ENCODE measurements around the gene GCGR.

The GCGR gene

GRCh38 chr17:81844887-81845286 is 40.9 kb downstream of the GCGR start:
- H3K27ac ChIP-seq (ENCODE audit: low read length), result no peak overlapping the region
- H3K4me2 ChIP-seq (ENCODE audit: low read length), result no peak overlapping the region
- peaks cover 48% of the 10 kb centered on the region for H3K36me3 ChIP-seq (replicated peaks; ENCODE audit: low read depth, low read length)
- H3K27me3 ChIP-seq (ENCODE audit: low read depth, low read length), result no peaks in the 10 kb centered on the region
- no peaks in the 10 kb centered on the region for H3K4me1 ChIP-seq (ENCODE audit: low read length)
- H3K9me3 ChIP-seq (ENCODE audit: insufficient read depth, low read length), result no peaks in the 10 kb centered on the region
- H2AFZ ChIP-seq (ENCODE audit: low read depth, low read length), result no peak overlapping the region
- H3K9ac ChIP-seq (ENCODE audit: low read length), result no peak overlapping the region
- H3K4me3 ChIP-seq (ENCODE audit: low read length), result no peak overlapping the region
- no peaks in the 10 kb centered on the region for H3K79me2 ChIP-seq (ENCODE audit: low read length)
- 0 out of 2 replicates have a peak, but pooled peaks cover 14% of the 10 kb centered on the region for H4K20me1 ChIP-seq (ENCODE audit: insufficient read depth, low read length)
- TF ChIP-seq CTCF (IDR thresholded peaks at IDR 0.05; ENCODE audit: low read depth, low read length), result no peak
- TF ChIP-seq EZH2phosphoT487 (IDR thresholded peaks at IDR 0.05; ENCODE audit: low read depth), result no peak

DNA sequence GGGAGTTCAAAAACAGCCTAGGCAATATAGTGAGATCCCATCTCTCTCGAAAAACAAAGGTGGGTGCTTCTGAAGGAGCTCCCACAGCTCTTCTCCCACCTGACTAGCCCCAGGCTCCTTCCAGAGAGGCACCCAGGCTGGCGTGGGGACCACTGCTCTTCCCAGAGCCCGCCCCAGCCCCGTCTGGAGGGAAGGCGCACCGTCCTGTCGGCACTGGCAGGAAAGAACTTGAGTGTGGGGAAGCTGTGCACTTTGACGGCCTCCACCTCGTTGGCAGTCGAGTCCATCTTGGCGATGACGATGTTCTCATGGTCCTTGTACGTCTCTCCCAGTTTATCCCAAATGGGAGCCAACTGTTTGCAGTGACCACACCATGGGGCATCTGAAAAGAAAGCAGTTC is 41.4 kb downstream of the GCGR start:
- Histone ChIP-seq H3K9me3 (ENCODE audit: insufficient read depth, low read length) (no peaks in the 10 kb centered on the region), H3K4me3 (ENCODE audit: low read length) (no peak overlapping the region), H4K20me1 (ENCODE audit: insufficient read depth, low read length) (0 out of 2 replicates have a peak, but pooled peaks cover 14% of the 10 kb centered on the region), H3K4me1 (ENCODE audit: low read length) (no peaks in the 10 kb centered on the region), H3K36me3 (replicated peaks; ENCODE audit: low read depth, low read length) (peaks cover 48% of the 10 kb centered on the region), H3K4me2 (ENCODE audit: low read length) (no peak overlapping the region), H2AFZ (ENCODE audit: low read depth, low read length) (no peak overlapping the region), H3K79me2 (ENCODE audit: low read length) (no peaks in the 10 kb centered on the region), H3K27me3 (ENCODE audit: low read depth, low read length) (no peaks in the 10 kb centered on the region), H3K9ac (ENCODE audit: low read length) (no peak overlapping the region), H3K27ac (ENCODE audit: low read length) (no peak overlapping the region)
- TF ChIP-seq EZH2phosphoT487 (IDR thresholded peaks at IDR 0.05; ENCODE audit: low read depth) (no peak), CTCF (IDR thresholded peaks at IDR 0.05; ENCODE audit: low read depth, low read length) (no peak)

GRCh38 chr17:81845881-81846742 is 42.2 kb downstream of the GCGR start:
- Histone ChIP-seq H3K27ac (ENCODE audit: low read length) (no peak overlapping the region), H4K20me1 (ENCODE audit: insufficient read depth, low read length) (0 out of 2 replicates have a peak, but pooled peaks cover 14% of the 10 kb centered on the region)

More at GRCh38 chr17:81845881-81846742, 42.2 kb downstream of the GCGR start:
- H3K4me2 ChIP-seq (ENCODE audit: low read length), result no peak overlapping the region
- H3K4me3 ChIP-seq (ENCODE audit: low read length), result no peak overlapping the region
- no peak overlapping the region for H2AFZ ChIP-seq (ENCODE audit: low read depth, low read length)
- no peak overlapping the region for H3K9ac ChIP-seq (ENCODE audit: low read length)
- H3K27me3 ChIP-seq (ENCODE audit: low read depth, low read length), result no peaks in the 10 kb centered on the region
- no peak for TF ChIP-seq EZH2phosphoT487 (IDR thresholded peaks at IDR 0.05; ENCODE audit: low read depth)
- TF ChIP-seq CTCF (IDR thresholded peaks at IDR 0.05; ENCODE audit: low read depth, low read length), result no peak
- H3K36me3 ChIP-seq (replicated peaks; ENCODE audit: low read depth, low read length), result peaks cover 49% of the 10 kb centered on the region
- no peaks in the 10 kb centered on the region for H3K9me3 ChIP-seq (ENCODE audit: insufficient read depth, low read length)
- peaks cover under 1% of the 10 kb centered on the region; the same call in 1 of the 2 replicates for H3K79me2 ChIP-seq (ENCODE audit: low read length)
- no peaks in the 10 kb centered on the region for H3K4me1 ChIP-seq (ENCODE audit: low read length)
